ENCODE data around the gene FUT9.

- TF ChIP-seq CTCF (IDR thresholded peaks at IDR 0.05) = no peak
- no peak for TF ChIP-seq ZFX (IDR thresholded peaks at IDR 0.05; ENCODE audit: borderline replicate concordance)
Measured at GRCh38 chr6:96197241-96197640, 181.5 kb downstream of the FUT9 start.
